T-helper 9 cell (primary cell): Measurements from ENCODE around the gene MRPL55.
"Not testable (repeated sequence)": the region's sequence is repeated elsewhere in the genome, so short reads cannot be mapped to it uniquely, and the experiment has no call there.

Experiments
- DNase-seq: peaks from one replicate; pipeline ENCODE4 v3.0.0-alpha.2; 2020

MRPL55 gene

DNA sequence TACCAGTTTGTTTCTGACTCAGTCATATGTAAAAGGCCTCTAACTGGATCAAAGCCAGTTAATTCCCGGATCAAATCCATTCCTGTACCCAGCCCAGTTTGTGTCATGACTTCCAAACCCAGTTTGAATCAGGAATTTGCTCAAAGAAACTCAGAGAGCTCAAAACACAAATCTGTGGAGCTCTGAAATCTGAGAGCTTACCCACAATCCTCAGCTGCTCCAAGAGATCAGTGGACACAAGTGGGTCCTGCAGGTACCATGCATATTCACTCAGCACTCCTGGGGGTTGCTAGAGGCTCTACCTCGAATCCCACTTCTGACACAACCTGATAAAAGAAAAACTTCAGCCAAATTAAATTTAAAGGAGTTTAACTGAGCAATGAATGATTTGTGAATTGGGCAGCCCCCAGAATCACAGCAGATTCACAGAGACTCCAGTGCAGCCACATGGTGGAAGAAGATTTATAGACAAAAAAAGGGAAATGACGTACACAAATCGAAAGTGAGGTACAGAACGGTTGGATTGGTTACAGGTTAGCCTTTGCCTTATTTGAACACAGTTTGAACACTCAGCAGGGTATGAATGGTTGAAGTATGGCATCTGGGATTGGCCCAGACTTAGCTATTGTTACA lies 11.9 kb upstream of the MRPL55 start:
- no peak for DNase-seq

DNA sequence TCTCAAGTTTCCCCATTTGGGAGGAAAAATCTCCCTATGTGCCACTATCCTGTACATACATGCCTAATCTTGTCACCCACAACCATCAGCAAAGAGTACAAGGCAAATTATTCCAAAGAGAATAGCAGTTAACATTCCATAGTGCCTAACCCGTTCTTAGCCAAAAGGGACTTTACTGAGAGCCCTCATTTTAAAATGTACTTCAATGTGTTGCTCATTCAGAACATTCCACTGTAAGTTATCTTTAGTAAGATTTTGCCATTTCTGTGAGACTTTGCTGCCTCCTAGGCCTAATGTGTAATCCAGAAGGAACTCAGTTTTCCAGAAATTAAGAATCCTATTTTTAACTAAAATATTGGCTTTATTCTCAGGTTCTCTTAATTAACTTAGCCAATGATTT lies 11.3 kb upstream of the MRPL55 start:
- DNase-seq, result no peak

DNA sequence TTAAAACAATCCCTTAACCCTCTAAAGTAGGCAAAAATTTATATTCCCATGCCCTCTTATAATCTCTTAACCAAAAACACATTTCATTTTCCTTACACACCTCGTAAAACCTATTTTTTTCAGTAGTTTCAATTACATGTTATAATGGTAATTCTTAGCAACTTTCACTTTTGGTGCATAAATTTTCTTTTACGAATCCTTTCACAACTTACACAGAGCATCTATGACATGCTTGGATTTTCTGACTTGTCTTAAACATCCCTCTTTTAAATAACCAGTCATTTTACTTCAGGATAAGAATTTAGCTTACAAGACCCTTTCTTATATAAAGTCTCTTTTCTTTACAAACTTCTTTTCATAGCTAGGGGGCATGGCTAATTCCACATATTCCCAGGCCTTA lies 8.9 kb upstream of the MRPL55 start:
- DNase-seq, result no peak

DNA sequence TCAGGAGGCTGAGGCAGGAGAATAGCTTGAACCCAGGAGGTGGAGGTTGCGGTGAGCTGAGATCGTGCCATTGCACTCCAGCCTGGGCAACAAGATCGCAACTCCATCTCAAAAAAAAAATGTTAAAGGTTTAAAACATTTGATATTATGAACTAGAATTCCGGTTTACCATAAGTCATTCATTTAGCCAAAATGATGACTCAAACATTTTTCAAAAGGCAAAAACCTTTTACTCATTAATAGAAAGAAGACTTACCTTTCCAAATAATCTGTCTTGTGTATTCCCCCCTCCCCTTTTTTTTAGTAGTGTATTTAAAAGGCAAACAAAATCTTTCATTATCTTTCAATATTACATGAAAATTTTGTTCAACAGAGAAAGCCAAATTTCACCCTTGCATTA lies 8.2 kb upstream of the MRPL55 start:
- no peak for DNase-seq

DNA sequence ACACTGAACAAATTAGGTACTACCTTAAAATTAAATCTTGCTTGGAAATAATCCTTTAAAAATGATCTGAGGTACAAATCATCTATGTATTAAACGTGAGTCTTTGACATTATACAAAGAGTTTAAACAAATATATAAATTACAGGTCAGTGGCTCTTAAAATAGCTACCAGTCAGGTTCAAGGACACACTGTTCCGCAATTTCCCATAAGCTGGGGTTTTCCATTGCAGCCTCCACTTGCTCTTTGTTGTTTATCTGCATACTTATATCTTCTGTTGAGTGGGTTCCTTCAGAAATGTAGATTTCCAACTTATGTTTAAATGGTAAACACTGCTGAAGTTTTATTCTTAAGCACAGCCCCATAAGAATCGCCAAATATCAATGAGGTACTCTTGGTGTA lies 5.7 kb upstream of the MRPL55 start:
- no peak for DNase-seq

DNA sequence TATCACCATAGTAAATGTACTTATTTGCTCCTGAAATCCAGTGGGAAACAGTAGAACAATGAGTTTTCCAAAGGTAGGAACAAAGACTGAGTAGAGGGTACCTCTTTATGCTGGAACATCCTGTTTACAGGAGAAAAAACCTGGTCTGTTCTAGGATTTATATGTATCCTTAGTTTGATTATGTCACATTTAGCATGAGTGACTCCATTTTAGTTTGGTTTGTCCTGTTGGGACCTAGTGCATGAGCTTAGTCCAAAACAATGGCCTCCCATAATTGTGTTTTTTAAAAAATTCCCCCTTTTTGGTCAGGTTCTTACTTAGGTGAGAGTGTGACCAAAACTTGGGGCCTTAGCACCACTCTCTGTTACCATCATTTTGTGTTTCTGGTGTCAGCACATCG lies 3.5 kb upstream of the MRPL55 start:
- no peak for DNase-seq

DNA sequence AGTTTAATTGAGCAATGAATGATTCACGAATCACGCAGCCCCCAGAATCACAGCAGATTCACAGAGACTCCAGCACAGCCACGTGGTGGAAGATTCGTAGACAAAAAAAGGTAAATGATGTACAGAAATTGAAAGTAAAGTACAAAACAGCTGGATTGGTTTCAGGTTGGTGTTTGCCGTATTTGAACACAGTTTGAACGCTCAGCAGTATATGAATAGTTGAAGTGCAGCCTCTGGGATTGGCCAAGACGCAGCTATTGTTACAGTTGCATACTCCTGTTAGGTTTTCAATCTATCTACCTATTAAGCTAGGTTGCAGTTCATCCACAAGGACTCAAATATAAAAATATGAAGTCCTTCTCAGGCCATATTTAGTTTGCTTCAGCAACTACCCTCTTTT lies 3.1 kb upstream of the MRPL55 start:
- no peak for DNase-seq

DNA sequence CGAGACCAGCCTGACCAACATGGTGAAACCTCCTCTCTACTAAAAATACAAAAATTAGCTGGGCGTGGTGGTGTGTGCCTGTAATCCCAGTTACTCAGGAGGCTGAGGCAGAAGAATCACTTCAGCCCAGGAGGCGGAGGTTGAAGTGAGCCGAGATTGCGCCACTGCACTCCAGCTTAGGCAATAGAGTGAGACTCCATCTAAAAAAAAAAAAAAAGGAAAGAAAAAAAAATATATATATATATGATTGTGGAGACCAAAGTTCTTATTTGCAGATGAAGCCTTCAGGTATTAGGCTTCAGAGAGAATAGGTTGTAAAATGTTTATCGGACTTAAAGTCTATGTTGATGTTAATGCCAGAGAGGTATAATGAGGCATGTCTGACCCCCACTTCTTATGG lies 2.2 kb upstream of the MRPL55 start:
- not testable (repeated sequence) for DNase-seq

DNA sequence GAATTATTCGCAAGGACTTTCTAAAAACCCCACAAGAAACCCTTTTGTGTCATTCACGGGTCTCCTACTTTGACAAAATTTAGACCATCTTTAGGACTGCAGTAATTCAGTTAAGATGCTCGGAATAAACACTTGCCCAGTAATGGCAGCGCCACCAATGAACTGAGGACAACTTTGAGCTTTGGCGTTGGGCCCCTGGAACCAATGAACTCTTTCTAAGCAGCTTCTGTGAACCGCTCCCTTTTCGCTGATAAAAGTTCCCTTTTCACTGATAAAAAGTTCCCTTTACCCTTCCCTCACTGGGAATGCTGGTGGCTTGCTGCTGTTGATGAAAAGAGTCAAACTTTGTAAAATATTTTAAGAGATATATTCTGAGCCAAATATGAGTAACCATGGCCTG lies 1.5 kb upstream of the MRPL55 start:
- no peak for DNase-seq

DNA sequence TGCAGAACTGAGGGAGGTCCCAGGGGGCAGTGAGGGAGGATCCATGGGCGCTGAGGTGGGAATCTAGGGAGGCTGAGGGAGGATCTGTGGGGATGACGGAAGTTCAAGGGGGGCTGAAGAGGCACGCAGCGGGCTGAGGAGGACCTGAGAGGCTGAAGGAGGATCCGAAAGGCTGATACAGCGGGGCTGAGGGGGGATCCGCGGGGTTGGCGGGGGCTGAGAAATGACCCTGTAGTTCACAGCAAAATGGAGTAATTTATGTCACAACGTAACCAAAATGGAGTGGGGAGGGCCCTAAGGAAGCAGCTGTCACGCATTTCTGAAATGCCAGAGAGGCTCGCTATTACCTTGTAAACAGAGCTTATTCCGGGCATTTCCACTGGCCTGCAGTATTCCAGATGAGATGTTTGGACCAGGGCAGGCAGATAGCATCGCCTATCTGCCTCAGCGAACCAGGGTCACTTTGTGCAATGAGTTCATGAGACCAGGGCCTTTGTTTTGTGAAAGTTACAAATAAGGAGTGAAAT lies 926 bp upstream of the MRPL55 start:
- DNase-seq, result no peak

DNA sequence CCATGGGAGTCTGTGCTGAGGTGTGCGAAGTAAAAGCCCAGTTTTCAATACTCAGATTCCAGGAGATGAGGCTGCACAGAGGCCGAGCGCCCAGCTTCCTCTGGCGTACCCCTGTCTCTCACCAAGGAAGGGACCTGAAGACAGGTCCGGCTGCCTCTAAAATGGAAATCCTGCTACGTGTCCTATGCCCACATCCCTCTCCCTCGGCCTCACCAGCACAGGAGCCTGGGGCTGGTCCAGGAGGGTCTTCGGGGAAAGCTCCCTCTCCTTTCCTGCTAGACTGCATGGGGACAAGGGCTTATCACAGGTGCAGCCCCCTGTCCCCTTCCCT lies 392 bp downstream of the MRPL55 start:
- DNase-seq, result no peak

DNA sequence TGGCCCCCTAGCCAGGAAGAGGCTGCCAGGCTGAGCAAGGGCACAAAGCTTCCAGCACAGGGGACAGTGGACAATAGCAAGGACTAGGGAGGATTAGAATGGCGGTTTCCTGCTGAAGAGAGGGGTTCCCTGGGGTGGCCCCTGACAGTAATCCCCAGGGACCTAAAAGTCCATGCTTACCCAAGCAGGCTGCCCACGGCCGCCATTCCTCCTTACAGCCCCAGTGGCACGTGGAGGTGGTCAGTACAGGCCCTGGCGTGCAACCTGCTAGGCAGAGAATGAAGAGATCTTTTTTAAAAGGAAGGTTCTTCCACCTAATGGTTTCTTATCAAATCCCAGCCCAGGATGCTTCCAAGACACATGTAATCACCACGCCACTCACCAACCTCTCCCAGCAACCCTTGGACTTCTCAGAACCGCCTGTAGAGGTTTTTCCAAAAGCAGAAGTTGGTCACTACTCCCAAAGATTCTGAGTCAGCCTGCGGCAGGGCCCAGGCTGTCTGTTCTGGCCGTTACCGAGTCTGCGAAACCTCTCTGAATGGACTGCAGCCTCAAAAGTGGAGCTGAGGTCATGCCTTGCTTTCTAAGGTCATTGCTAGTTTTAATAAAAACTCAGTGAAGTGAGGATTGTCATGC lies 926 bp downstream of the MRPL55 start:
- no peak for DNase-seq

DNA sequence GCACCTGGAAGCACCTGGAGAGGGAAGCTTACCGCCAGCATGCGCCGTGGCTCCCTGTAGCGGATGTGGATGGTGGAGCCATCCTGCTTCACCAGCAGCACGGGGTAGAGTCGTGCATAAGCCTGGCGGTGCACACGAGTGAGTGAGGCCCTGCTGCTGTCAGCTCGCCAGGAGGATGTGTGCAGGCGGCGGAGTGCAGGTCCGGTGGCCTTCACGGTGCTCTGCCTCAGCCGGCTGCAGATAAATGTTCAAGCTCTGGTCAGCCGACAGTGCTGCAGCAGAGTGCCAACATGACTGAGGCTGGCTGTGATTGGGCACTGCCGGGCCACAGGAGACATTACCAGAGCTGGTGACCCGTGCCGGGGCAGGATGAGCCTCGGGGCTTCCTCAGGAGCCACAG lies 1.5 kb downstream of the MRPL55 start:
- no peak for DNase-seq

DNA sequence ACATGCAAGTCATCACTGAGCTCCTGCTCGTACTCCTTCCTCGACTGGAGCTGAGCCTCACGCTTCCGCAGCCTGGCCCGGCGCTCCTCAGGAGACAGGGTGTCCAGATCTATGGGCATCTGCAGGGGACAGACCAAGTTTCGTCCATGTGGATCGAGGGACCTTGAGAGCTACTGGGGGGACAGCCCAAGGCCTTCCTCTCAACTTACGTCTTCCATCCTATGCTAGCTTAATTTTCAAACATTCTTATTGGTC lies 2.4 kb downstream of the MRPL55 start:
- DNase-seq, result no peak

DNA sequence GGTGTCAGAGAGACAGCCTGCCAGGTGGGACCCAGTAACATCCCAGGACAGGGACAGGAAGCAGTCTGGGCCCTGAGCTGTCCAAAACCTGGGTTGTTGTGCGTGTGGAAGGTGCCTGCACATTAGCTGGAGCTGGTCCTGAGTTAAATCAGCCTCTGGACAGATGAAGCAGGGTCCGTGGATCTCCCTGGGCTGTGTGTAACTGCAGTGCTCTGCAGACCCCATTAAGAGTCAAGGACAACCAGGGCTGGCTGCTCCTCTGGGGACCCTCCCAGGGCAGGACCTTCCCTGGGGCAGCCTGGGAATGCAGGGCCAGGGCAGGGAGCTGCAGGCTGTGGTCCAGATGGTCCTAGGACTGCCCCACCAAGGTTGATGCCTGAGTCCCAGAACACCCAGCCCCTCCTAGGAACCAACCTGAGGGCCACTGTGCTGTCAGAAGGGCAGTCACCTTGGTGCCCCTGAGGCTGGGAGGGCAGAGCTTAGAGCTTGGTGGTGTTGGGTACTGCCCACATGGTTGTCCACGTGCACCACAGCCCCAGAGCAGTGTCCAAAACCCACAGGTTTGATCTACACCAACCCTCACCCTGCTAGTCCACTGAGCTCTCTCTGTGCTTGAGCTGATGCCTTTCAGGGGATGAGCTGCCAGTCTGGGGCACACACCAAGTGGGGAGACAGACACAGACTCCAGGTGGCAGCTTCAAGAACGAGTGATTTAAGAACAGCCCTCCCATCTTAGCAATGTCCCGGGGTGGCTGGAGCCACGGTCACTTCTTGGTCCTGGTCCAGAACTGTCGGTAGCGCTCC lies 2.9 kb downstream of the MRPL55 start:
- DNase-seq, result no peak

DNA sequence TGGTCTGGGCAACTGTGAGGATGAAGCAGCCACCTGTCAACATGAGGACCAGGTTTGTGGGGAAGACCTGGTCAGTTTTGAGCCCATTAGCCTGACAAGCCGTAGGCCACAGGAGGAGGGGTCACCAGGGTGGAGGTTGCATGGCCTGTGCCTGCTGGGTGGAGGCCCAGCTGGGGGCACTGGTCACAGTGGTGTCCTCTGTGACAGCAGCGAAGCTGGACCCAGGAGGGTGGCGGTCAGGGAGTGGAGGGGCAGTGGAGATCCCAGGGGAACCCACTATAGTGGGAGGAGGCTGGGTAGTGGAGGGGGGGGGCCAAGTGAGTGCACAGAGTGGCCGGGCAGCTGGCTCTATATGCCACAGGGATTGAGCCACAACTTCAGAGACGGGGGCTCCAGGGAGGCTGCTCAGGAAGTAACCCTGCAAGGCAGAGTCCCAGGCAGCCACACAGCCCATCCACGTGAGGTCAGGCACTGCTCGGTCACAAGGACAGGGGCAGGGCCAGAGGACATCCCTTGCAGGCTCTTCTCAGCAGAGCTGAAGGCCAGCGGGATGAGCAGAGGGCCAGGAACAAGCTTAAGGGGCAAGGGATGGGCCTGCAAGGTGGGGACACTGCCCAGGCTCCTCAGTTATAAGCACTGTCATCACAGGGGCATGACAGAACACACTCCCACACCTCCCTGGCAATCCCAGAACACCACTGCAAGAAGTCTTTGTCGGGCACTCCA lies 3.7 kb downstream of the MRPL55 start:
- no peak for DNase-seq

DNA sequence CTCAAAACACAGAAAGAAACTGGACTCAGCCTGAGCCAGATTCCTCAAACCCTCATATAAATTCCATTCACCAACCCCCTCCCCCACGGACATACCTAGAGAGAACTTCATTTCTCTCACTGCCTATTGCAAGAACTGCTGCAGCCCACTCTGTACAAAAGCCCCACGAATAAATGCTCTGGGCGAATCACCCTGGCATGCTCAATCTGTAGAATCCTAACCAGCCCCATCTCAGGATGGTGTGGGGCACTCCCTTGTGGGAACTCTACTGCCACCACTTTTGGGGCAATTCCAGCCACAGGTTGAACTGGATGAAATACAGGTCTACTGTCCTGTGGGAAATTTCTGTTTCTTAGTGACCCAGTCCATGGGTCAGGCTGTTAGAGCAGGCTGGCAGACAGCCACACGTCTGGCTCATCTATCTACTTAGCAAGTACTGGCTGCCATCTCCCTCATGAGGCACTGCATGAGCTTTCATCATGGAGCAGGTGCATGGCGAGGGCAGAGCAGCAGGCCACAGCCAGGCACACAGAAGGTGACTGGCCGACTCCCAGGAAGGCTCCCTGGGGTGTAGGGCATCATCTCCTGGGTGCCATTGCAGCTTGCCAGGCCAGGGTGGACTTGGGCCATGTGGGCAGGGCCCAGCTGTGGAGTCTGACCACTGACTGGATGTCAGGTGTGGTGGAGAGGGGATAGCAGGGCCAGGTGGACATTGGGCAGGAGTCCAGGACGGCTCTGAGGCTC lies 4.4 kb downstream of the MRPL55 start:
- DNase-seq, result no peak

DNA sequence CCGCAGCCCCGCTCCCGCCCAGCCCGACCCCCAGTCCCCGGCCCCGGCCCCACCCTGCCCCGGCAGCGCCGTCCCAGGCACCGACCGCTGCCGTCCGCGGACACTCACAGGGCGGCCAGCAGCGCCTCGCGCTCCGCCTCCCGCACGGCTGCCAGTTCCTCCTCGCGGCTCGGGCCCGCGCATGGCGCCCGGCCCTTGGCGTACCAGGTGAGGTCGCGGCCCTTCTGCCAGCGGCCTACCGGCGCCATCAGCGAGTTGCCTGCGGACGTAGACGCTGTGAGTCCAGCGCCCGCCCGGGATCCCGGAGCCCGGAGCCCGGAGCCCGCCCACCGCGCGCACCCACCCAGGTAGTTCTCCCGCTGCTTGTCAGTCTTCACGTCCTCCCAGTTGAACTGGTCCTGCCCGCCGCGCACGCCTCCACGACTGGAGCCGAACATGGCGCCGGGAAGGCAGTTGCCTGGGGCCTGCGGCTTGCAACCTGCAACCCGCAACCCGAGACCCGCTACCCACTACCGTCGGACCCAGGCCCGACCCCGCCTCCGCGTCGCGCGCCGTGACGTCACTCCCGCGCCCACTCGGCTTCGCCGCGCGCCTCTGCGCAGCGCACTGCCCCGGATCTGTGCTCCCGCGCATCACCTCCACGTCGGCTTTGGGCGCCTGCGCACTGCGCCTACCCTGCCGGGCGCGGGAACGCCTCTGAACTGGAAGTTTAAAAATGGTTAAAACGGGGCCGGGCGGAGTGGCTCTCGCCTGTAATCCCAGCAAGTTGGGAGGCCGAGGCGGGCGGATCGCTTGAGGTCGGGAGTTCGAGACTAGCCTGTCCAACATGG lies 6.1 kb downstream of the MRPL55 start, which contains the start of gene C1orf35:
C1orf35 (minus strand) TSS at position 535 of the 830 bp plus-strand sequence; CDS start at position 437, 98 bp downstream.
- peak; percentile 94 for DNase-seq

DNA sequence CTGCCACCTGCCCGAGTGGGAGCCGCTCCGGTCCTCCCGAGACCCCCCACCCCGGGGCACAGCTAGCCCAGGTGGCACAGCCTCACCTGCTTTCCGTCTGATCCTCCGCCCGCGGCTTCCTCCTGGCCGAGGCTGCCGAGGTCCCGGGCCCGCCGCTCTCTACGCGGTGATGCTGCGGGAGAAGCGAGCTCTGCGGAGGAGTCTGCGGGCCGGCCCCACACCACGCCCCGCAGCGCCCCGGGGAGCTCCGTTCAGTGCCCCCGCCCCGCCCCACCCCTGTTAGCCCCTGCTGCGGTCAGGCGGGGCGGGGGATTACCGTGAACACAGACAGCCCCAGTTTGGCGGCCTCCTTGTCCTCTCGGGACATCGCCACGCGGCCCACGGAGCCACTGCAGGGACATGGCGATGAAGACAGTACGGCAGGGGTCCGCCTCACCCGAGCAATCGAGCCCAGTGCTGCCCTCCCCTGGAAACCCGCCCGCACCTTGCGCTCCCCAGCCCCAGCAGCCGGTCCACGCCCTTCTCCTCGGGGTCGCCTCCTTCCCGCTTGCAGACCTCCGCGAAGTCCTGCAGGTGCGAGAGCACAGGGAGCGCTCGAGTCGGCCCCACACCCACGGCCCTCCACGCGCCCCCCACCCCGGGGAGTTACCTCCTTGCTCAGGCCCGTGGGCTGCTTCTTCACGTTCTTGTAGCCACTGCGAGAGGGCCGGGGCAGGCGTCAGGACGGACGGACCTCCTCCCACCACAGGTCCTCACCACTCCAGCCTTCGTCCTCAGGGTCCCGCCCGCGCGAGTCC lies 6.9 kb downstream of the MRPL55 start:
- peak; percentile 61 for DNase-seq

DNA sequence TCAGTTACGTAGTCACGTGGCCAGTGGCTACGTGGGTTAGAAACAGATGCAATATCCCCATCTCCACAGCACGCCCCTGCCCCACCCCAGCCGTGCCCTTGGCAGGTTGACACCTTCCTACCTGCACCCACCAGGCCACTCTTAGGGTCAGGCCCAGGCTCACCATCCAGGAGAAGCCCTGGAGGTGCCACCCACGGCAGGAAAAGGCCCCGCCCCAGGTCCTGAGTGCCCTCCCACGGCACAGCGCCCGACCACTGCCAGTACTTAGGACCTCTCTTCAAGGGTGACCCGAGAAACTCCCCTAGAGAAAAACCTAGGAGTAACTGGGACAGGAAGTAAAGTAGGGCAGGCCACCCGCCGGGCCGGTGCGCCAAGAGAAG lies 7.5 kb downstream of the MRPL55 start:
- DNase-seq, result no peak
